Measurements from ENCODE around the gene STARD8.

GRCh38 chrX:68644861-68645260 lies 2.6 kb upstream of the STARD8 start:
- no peak for TF ChIP-seq CTCF (IDR thresholded peaks at IDR 0.05)
- no peak for TF ChIP-seq POLR2A (IDR thresholded peaks at IDR 0.05)
